ENCODE measurements around the gene MYBL2. TPM values are rescaled to one million over a fixed set of nuclear protein-coding genes. Genes with fewer than 3 reads are reported as not detected.
"Not testable (repeated sequence)": the region's sequence is repeated elsewhere in the genome, so short reads cannot be mapped to it uniquely, and the experiment has no call there.

Gene MYBL2
- total RNA-seq, 1 experiment from 2014 or later = 25.7 TPM

- DNase-seq (ENCODE audit: extremely low read depth, low read depth) = no peak
Measured at GRCh38 chr20:43746344-43747137, 79.6 kb downstream of the MYBL2 start.

- DNase-seq (ENCODE audit: extremely low read depth, low read depth) = no peak
Measured at GRCh38 chr20:43748274-43748673, 81.4 kb downstream of the MYBL2 start.

- peak; percentile 67 for DNase-seq (ENCODE audit: extremely low read depth, low read depth)
Measured at GRCh38 chr20:43749734-43750294, 82.9 kb downstream of the MYBL2 start.

GRCh38 chr20:43750774-43751166, 83.9 kb downstream of the MYBL2 start:
- DNase-seq (ENCODE audit: extremely low read depth, low read depth) = no peak

DNA sequence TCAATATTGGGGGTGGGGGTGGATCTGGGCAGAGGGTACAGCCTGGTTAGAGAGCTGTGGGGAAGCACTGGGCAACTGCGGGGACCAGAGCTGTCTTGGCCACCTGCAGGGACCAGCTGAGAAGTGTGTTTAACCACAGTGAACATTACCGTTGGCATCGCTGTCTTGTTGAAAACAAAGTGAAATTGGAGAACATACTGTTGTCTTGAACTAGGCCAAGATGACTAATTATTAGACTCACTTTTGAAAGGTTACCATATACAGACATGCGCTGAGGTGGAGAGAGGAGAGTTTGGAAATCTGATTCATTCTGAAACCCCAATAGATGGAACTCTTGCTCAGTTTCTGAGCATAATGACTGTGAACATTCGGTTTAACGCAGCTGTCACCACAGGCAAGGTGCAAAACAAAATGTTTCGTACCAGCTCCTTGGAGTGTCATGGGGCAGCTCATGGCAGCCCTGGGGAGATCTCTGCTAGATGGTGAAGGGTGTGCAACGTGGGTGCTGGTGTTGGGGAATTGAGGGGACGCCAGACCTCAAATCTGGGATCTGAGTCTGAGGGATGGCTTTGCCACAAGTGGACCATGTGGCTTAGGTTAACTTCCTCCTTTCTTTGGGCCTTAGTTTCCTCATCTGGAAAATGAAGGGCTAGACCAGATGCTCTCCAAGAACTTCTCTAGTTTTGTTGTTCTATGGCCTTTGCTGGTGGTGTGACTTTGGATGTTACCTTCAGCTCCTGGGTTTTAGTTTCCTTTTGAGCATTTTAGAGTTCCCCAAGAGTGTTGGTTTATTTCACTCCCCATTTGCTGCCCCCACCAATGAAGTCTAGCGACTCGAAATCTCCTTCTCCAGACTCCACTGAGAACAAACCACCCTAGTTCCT, 84.5 kb downstream of the MYBL2 start:
- DNase-seq (ENCODE audit: extremely low read depth, low read depth) = no peak

DNA sequence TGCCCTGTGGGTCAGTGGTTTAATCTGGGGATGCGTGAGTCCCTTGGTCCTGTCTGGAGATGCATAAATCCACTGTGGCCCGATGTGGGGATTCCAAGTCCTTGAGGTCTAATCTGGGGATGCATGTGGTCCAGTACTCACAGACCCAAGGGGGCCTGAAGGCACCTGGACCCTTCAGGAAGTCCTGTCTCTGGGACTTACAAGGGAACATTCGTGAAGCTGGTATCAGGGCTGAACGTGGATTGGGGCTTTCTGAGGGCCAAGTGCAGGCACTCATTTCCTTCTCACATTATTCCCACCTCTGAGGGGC, 85.1 kb downstream of the MYBL2 start:
- DNase-seq (ENCODE audit: extremely low read depth, low read depth) = no peak

DNA sequence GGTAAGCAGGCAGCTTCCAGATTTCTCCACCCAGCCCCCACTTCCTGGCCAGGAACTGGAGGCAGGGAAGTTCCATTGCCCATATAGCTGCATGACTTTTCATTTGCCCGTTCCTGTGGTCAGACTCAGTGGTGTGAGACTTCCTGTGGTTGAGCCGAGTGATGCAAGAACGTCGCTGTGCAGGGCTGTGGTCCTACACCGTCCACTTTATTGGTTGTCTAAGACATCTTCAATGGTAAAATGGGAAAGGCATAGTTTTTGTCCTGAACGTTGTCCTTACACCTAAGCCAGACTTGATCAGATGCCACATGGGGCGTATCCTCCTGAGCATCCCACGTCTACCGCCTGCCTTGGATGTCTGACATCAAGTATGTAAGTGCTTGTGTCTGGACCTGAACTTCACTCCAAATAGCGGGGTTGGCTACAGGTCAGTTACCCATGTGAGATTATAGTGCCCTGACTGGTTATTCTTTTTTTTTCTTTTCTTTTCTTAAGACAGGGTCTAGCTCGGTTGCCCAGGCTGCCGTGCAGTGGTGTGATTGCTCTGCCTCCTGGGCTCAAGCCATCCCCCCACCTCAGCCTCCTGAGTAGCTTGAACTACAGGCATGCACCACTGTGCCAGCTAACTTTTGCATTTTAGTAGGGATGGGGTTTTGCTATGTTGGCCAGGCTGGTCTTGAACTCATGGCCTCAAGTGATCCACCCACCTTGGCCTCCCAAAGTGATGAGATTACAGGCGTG, 85.8 kb downstream of the MYBL2 start:
- no peak for DNase-seq (ENCODE audit: extremely low read depth, low read depth)

DNA sequence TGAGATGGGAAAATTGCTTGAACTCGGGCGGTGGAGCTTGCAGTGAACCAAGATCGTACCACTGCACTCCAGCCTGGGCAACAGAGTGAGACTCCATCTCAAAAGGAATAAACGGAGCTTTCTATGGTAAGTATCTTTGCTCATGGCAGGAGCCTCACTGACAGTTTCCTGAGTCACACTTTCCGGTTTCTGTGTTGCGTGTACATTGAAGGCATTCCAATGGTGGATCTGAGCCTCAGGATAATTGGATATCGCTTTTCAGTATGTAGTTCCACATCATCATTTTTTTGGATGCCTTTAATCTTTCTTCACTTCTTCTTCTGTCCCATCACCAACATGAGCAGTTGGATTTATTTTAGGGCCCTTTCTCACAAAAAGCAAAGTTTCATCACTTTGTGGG, 88.5 kb downstream of the MYBL2 start:
- DNase-seq (ENCODE audit: extremely low read depth, low read depth) = no peak

DNA sequence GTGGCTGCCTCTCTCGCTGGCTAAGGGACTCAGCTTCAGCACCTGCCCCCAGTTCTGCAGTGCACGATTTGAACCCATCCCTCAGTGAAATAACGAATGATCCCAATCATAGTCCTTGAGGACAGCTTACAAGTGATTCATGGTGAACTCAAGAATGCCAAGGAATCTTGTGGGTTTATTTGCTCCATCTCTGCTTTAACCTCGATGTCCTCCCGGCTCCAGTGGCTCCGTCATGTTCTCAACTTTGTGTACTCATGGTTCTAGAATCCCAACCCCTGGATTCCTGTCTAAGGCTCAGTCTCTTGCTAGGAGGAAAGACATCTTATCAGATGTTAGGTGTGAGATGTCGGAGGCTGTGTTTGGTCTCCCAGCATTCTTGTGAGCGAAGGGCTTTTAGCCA, 88.9 kb downstream of the MYBL2 start:
- DNase-seq (ENCODE audit: extremely low read depth, low read depth) = no peak

GRCh38 chr20:43757888-43758287, 91.0 kb downstream of the MYBL2 start:
- not testable (repeated sequence) for DNase-seq (ENCODE audit: extremely low read depth, low read depth)

GRCh38 chr20:43761386-43762340, 94.7 kb downstream of the MYBL2 start:
- DNase-seq (ENCODE audit: extremely low read depth, low read depth) = no peak

GRCh38 chr20:43762911-43763310, 96.0 kb downstream of the MYBL2 start:
- no peak for DNase-seq (ENCODE audit: extremely low read depth, low read depth)

- no peak for DNase-seq (ENCODE audit: extremely low read depth, low read depth)
Measured at GRCh38 chr20:43765916-43766315, 99.0 kb downstream of the MYBL2 start.

Other genes with a start within 250 kb of the MYBL2 start
- gene SRSF6, start 209.2 kb upstream of the MYBL2 start, total RNA-seq (2014; rRNA removed; shearing (Covaris generic)) = 42.4 and 52.8 TPM in 2 replicates
- 6.3 and 9.9 TPM in 2 replicates for gene L3MBTL1, start 159.4 kb upstream of the MYBL2 start, total RNA-seq (2014; rRNA removed; shearing (Covaris generic))
- gene SGK2, start 108.1 kb upstream of the MYBL2 start, total RNA-seq (2014; rRNA removed; shearing (Covaris generic)) = 0.15 TPM in 1 of 2 replicates, not detected in the other
- 32.6 and 37.1 TPM in 2 replicates for gene IFT52, start 76.2 kb upstream of the MYBL2 start, total RNA-seq (2014; rRNA removed; shearing (Covaris generic))
- not detected in 2 replicates for gene GTSF1L, start 59.9 kb downstream of the MYBL2 start, total RNA-seq (2014; rRNA removed; shearing (Covaris generic))
- gene TOX2, start 247.7 kb downstream of the MYBL2 start, total RNA-seq (2014; rRNA removed; shearing (Covaris generic)) = 4.6 and 7.1 TPM in 2 replicates

Data from NCI-H460 (cell line).